Measurements from ENCODE around the gene SKAP1.
"Not testable (repeated sequence)": the region's sequence is repeated elsewhere in the genome, so short reads cannot be mapped to it uniquely, and the experiment has no call there.

SKAP1 gene

DNA sequence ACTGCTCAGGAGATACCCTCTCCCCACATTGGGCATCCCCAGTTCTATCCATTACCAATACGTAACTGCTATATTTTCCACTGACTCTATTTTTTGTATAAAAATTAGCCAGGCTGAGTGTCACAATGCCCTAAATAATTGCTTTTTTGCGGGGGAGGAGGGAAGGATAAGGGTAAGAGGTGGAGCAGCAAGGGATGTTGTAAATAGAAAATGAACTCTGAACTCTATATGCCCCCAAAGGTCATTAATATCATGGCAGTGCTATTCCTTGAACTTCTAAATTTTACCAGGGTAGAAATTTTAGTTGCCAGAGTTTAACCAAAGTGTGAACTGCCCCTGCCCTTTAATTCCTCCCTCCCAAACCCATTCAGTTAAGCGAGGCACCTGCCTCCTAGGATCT is 118.7 kb downstream of the SKAP1 start:
- DNase-seq: no peak

DNA sequence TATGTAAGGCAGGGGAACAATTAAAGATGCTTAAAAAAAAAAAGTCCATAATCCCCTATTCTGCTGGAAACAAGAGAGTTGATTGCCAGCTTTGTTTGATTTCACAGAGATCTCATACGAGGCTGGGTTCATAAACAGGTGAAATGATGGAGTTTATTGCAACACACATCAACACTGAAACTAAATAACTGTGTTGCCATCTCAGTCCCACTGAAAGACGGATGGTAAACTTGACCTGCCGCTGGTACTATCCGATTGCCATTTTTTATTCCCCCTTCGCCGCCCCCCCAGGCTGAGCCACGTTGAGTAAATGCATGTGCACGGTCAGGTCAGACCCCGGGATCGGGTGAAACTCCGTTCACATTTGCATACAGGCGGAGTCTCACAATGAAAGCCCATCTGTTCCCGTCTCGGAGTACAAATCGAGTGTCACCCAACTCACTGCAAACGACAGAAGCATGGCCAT is 119.2 kb downstream of the SKAP1 start:
- DNase-seq: peak; percentile 81

DNA sequence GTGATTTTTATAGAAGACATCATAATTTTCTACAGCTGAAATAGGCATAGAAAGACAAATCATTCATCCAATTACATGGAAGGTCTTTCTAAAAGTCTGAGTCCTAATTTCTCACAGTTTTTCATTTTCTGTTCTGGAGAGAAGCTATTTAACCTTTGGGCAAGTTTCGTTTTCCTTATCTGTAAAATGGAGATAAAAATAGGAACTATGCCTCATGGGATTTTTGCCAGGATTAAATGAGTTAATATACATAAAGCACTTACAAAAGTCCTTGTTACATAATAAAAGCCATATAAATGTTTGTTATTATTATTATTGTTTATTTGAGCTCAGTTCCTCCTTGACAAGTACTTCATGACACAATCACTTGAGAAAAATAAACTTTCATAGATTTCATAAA is 121.4 kb downstream of the SKAP1 start:
- DNase-seq: no peak

DNA sequence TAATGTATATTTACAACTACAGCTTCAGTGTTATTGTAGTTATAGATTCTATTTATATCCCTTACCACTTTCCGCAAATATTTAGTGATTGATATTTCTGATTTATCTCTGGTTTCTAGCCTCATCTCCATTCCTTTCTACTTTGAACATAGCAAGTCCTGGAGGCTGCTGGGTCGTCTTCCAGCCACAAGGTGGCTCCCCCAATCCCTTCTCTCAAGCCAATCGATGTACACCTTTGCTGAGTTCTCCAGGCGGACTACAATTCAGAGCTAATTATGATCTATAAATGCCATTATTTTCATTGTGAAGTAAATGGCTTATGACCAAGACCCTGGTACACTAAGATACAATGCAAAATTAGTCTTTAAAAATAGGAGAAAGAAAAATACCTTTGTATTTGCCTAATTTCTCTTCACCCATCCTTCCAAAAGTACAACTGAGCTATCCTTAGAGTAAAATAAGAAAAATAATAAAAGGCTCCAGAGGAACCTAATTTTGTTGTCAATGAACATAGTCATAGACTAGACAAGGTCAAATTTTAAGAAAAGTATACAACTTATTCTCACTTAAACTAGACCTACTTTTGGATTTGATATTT is 122.1 kb downstream of the SKAP1 start:
- DNase-seq: peak; percentile 23

DNA sequence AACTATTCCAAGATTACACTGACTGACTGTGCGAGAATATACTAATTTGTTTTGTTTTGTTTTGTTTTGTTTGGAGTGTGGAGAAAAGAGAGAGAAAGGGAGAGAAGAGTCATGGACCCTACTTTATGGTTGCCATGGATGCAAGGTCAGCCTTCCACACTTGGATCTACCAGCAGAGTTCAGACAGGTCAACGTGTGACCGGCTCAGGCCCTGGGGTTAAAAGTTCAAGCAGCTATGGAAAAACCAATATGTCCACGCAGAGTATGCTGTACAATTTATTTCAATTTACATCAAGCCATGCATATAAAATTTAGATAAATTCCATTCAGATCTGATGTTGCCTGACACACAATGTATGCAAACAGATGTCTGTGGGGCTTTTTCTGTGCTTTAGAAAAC is 122.8 kb downstream of the SKAP1 start:
- no peak for DNase-seq

DNA sequence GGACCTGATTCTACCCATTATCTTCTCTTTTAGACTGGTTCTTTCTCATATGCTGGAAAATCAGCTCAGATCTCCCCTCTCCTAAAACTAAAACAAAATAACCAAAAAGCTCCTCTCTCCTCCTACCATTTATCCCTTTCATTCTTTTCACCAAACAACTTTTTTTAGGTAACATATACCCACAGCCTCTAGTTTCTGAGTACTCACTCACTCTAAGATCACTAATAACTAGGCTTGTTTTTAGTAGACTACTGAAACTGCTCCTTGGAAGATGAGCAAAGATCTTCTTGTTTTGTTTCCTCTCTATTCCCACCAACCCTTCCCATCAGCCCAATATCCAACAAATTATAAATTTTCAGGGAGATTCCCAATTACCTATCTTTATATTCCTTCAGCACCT is 129.0 kb downstream of the SKAP1 start:
- DNase-seq: no peak

DNA sequence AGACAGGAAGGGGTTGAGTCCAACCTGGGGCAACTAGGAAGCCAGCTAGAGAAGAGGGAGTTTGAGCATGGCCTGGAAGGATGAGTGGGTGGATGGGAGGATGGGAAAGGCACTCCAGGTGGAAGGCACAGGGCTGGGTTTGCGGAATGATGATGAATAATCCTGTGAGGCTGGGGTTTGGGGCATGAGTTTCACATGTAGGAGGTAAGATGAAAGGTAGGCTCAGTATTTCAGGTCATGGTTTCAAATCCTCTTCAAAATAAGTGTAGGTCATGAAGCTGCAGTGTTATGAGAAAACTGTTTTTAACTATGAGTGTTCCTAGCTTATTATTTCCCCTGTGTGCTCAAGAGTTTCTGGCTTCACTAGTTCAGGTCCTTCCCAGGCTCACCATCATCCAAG is 130.3 kb downstream of the SKAP1 start:
- no peak for DNase-seq

DNA sequence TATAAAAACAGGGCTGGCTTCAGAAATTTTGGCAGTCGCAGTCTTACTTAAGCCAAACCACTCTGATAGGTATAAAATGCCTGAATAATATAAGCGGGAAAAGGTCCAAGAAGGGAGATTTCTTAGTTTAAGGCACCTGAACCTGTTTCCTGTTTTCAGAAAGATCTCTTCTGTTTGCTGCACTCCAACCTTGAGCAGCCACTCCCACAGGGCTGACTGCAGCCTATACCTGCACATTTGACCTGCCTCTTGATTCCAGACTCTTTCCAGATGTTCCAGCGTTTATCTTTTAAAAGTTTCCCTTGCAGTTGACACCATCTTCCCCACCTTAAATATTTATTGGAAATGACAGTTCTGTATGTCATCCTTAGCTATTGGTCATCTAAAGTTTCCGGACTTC is 132.2 kb downstream of the SKAP1 start:
- DNase-seq: no peak

DNA sequence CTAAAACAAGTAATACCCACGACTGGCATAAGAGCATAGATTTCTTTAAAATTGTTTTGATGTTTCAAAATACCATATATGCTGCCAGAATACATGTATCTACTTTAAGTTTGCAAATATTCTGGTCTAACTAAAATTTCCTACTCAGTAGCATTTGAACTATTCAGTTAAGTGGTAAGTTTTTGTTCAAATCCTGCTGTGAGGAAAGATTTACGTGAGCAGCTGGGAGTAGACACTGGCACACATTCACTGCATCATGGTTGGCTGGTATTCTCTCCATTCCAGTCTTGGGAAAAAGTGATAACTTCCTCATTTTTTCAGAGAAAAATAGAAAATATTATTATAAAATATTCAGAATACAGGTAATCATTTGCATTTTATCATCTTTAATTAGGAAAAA is 133.6 kb downstream of the SKAP1 start:
- no peak for DNase-seq

DNA sequence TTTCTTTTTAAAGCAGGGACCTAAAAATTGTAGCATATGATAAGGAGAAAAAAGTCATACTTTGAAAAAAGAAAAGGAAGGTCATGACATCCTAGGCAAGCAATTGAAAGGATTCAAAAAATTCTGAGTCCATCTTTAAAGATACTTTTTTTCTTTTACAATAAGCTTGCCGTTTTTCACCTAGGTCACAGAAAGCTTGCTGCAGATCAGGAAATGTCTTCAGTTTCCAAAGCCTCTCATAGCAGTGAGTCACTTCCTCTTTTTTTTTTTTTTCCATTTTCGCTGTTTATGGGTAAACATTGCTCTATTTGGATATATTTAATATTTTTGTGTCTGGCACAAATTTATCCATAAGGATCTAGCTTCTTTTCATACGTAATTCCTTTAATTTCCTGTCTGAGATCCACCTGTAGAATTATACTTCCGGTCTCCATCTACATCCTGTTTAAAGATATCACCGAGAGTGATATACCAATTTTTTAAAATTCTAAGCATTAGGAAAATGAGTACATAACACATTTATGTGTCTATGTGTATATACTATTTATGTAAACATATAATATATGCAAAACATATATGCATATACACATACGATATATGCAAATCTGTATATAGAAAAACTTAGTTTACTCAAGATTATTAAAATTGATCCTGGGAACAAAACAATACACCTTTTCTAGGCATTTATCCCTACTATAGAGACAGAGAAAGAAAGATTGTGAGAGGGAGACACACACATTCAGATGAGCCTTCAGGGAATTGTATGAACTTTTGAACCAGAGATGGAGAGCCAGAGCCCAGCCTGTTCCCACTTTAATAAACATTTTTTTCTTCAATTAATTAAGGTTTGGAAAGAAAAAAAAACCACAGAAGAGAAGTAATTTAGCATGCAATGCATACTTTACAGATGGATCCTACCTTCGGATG is 134.4 kb downstream of the SKAP1 start:
- DNase-seq: no peak

DNA sequence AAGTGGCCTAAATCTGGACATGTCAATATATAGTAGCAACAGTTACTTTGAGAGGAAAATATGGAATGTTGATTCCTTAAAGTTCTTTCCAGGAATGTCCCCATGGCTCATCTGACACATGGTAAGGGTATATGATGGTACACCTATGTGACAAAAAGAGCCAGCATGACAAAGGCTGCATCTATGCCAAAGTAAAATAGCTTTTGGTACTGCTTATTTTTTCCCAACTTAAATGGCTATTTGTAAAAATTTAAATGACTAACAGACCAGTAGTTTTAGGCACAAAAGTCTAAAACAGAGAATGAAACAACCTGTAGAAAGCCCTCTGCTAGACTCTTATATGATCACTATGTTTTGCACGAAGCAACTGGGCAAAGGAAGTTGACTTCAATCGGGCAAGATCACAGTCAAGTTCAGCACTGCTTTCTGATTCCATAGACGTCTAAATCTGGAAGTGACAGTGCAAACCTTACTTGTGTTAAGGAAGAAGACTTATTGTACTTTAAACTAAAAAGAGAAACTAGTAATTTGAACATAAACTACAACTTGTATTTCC is 135.1 kb downstream of the SKAP1 start:
- DNase-seq: no peak

DNA sequence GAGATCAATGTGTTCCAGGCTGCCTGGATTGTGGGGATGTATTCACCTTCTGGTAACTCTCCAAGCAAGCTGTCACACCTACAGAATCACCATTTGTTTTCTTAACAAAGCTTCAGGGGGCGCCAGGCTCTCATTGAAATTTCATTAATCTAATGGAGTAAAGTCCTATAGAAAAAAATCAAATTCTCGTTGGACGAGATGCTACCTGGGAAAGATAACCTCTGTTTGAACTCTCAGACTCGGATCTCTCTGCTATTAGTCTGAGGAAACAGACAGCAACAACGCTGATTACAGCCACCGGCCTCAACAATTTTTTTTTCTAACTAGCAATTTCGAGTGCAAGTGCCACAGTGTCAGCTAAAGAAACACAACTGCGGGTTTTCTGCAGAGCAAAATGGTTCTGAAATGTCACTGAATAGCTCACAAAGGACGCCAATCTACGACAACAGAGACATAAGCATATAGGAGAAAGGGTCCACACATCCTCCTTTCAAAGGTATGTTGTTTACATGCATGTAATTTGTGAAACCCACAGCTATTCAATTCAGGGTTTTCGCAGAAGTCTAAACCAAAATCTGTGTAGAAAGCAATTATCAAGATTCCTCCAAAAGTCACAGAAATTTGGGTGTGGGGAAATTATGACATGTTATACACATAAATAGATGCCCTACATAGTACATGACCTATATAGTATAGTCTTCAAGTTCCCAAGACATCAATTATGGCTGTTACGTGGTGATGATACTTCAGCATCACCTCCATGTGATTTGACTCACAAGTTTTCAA is 135.8 kb downstream of the SKAP1 start:
- no peak for DNase-seq

DNA sequence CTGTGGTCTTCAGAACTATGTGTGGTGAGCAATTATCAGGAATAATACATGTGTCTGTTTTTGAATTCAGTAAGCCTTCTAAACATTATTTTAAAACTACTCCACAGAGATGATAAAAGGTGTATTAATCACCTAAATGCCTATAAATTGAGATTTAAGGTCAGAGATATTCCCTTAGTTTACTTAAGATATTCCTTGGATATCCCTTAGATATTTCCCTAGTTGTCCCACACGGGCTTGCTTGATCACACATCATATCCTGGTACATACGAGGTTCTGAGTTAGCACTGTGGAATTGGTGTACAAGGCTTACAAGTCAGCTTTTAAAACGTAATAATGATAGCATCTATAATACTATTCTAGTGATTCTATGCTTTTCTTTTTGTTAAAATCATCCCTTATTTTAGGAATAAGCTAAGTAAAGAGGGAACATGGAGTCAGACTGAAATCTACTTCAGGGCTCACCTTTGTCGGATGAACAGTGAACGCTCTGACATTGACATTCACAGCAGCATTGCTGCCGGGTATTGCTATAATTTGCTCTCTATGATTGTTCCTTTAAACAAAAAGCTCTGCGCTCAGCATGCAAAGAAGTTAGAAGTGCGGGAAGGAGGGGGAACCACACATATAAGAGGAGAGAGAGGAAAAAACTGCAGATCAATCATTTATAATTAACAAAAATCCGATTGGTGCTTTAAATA is 136.5 kb downstream of the SKAP1 start:
- no peak for DNase-seq

DNA sequence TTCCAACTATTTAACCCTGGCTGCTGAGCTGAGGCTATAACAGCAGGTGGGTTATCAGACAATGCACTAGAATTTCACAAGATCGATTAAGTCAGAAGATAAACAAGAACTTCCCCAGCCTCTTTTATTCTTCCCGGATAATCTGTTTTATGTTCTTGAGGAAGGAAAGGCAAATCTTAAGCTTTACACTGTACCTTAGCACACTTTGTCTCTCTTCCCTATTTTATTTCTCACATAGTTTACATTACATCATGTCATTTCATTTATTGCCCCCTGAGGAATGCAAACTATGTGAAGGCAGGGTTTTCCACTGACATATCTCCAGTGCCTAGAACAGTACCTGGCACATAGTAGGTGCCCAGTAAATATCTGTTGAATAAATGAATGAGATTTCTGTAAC is 139.6 kb downstream of the SKAP1 start:
- DNase-seq: no peak

DNA sequence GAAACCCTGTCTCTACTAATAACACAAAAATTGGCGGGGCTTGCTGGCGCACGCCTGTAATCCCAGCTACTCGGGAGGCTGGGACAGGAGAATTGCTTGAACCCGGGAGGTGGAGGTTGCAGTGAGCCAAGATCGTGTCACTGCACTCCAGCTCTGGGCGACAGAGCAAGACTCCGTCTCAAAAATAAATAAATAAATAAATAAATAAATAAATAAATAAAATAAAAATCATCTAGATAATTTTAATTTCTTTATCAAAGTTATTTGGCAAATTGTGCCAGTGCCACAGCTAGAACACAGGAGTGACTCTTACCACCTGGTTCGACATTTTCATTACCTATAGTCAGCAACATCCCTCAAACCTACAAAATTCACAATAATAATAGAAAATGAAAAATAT is 143.1 kb downstream of the SKAP1 start:
- DNase-seq: not testable (repeated sequence)

DNA sequence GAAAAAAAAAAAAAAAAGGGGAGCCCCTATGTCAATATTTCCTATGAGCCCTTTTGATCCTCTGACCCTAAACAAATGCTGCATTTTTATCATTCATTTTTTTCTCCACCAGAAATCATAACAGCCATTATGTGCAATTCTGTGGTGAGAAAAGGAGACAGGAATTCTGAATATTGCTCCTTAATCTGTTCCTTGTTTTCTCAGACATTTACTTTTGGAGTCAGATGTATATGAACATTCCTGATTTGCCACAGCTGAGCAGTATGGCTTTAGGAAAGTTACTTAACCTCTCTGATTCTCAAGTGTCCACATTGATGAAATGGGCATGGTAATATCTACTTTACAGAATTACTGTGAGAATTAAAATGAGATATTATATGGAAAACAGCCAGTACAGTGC is 144.4 kb downstream of the SKAP1 start:
- no peak for DNase-seq

DNA sequence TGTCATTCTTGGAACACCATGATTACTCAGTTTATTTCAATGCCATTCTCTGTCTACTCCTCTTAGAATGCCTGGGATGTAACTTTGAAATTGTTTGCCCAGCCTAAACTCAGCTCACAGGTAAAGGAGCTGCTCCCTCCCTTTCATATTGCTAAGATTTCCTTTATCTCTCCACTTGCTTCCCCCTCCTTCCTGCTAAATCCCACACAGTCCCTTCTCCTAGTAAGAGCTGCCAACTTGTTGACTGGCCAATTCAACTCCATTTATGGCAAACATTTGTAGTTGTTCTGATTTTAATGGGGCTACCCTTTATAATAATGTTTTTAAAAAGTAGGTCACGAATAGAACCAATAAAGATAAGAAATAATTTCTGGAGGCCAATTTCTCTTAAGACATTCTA is 146.1 kb downstream of the SKAP1 start:
- no peak for DNase-seq

DNA sequence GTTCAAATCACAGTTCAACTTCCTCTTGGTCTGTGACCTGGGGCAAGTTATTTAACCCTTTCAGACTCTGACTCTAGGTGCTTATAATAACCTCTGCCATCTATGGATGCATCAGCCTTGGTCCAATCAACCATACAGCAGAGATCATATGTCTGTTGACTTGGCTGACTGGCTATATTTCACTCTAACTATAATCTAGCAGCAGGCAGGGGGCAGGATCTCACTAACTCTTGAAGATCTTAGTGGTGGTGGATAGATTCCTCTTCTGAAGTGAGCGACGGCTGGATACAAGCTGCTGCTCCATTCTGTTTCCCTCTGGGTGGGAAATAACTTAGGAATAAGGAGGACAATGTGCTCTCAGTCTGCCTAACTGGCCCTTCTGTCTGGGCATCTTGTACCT is 146.6 kb downstream of the SKAP1 start:
- no peak for DNase-seq

DNA sequence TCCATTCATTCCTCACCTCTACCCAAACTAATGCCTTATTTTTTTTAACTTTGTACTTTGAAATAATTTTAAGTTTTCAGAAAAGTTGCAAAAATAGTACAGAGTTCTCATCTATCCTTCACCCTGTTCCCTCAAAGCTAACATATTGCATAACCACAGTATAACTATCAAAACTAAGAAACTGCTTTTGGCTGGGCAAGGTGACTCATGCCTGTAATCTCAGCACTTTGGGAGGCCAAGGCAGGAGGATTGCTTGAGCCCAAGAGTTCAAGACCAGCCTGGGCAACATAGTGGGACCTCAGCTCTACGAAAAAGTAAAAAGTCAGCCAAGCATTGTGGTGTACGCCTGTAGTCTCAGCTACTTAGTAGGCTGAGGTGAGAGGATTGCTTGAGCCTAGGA is 147.7 kb downstream of the SKAP1 start:
- DNase-seq: no peak

DNA sequence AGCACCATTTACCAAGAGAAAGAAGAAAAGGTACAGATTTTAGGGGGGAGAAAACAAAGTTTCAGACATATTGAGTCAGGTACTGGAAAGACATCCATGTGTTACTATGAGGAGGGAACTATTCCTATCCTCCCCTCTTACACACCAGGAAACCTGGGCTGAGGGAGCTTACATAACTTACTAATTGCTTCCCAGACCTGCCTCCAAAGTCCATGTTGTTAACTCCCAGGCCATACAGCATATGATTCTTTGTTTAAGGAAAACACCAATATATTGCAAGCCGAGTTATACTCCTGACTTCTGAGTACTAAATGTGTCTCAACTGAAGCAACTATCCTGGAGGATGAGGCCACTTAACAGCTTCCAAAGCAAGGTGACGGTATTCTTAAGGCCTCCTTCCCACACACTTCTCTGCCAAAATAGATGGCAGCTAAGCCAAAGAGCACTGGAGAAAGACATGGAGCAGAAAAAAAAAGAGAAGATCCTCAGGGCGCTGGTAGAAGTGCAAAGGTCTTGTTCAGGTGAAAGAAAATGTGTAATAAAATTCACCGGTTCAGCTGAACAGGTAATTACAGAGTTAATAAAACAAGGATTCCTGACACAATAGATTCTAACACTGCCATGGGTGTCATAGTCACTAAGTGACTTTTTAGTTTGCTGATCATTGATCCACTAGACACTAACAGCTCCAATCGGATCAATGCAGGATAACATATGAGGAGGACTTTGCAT is 151.1 kb downstream of the SKAP1 start:
- no peak for DNase-seq

DNA sequence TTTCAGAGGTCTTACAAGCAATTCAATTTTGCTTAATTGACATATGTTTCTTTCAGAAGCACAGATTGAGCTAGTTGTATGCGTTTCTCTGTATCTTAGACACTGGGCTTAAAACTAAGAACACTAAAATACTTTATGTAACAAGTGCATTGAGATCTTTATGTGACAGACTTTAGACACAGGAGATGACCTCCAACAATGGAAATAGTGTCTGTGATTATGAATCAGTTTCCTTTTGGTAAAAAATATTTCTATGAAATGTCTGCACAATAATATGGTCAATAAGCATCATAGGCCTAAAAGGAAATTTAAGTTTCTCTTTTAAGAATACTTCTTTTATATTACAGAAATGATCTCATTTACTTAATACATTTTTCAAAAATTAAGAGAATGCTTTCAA is 153.2 kb downstream of the SKAP1 start:
- DNase-seq: no peak

DNA sequence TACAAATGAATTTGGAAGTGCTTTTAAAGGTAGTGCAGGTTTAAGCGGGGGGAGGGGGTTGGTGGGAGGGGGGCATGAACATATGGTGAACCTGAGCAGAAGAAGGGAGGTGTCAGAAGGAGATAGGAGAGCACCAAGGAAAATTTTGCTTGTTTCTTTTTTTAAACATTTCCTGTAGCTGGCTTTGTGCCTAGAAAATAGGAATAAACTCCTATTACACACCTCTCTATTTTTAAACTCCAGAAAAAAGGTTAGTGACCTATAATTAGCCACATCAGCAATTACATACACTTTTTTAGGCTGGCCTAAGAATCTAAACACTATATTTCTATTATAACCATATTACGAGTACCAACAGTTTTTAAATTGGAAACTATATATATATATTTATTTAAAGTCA is 159.1 kb downstream of the SKAP1 start:
- DNase-seq: no peak
